ENCODE data around the gene ATG101. TPM values are rescaled to one million over a fixed set of nuclear protein-coding genes. Genes with fewer than 3 reads are reported as not detected.

Gene ATG101
- total and polyA plus RNA-seq, 2 of the 13 experiments (the other 11 are each of a cell fraction or from before 2014, with no cell fraction given) = 58.2 to 67.7 TPM

- TF ChIP-seq ARNTL (CRISPR knock-in tag; IDR thresholded peaks at IDR 0.05) (0 out of 2 replicates have a peak, but pooled peaks have one; percentile 25), POLR2A (IDR thresholded peaks at IDR 0.05; ENCODE audit: insufficient read depth in 1 of 2, low read depth in 2 of 2, low read length in 2 of 2) (peak in 1 of 2 experiments; percentile 52; a peak in 2 of 4 replicates), ELF1 (CRISPR knock-in tag; IDR thresholded peaks at IDR 0.05) (0 out of 2 replicates have a peak, but pooled peaks have one; percentile 35), POLR2G (IDR thresholded peaks at IDR 0.05; ENCODE audit: low read depth, low read length) (peak; percentile 47; the same call in 1 of the 2 replicates), TSC22D2 (CRISPR knock-in tag; IDR thresholded peaks at IDR 0.05; ENCODE audit: borderline replicate concordance) (0 out of 2 replicates have a peak, but pooled peaks have one; percentile 21), ZNF230 (CRISPR knock-in tag; IDR thresholded peaks at IDR 0.05) (0 out of 2 replicates have a peak, but pooled peaks have one; percentile 18), TEAD3 (CRISPR knock-in tag; optimal IDR thresholded peaks at IDR 0.05; ENCODE audit: borderline replicate concordance) (peak; percentile 15), SMAD9 (CRISPR knock-in tag; IDR thresholded peaks at IDR 0.05) (no peak), DMAP1 (CRISPR knock-in tag; IDR thresholded peaks at IDR 0.05) (peak; percentile 17; the same call in 1 of the 2 replicates), BCL3 (CRISPR knock-in tag; IDR thresholded peaks at IDR 0.05) (no peak), ZNF746 (CRISPR knock-in tag; IDR thresholded peaks at IDR 0.05) (peak; percentile 40; the same call in 1 of the 2 replicates), ZNF816 (CRISPR knock-in tag; IDR thresholded peaks at IDR 0.05; ENCODE audit: borderline replicate concordance) (no peak), ZNF143 (CRISPR knock-in tag; IDR thresholded peaks at IDR 0.05) (peak; percentile 81), SRY (CRISPR knock-in tag; IDR thresholded peaks at IDR 0.05) (0 out of 2 replicates have a peak, but pooled peaks have one; percentile 36), NR2C2 (CRISPR knock-in tag; IDR thresholded peaks at IDR 0.05; ENCODE audit: borderline replicate concordance) (no peak), USF2 (IDR thresholded peaks at IDR 0.05; ENCODE audit: low read depth, low read length) (no peak), USF2 (CRISPR knock-in tag; IDR thresholded peaks at IDR 0.05; ENCODE audit: borderline replicate concordance) (peak; percentile 66; the same call in 1 of the 2 replicates), ZNF501 (CRISPR knock-in tag; IDR thresholded peaks at IDR 0.05) (0 out of 2 replicates have a peak, but pooled peaks have one; percentile 9), POLR2AphosphoS5 (IDR thresholded peaks at IDR 0.05; ENCODE audit: low read depth, low read length) (peak; percentile 41; the same call in 1 of the 2 replicates), ZNF687 (CRISPR knock-in tag; IDR thresholded peaks at IDR 0.05) (peak; percentile 81; the same call in 1 of the 2 replicates), MAX (IDR thresholded peaks at IDR 0.05) (peak; percentile 86)
These were observed 44.9 kb upstream of the ATG101 start (continued) for GRCh38 chr12:52024845-52025230.

All from HepG2 (cell line).